ENCODE measurements around the gene METTL17.
"Not testable (repeated sequence)": the region's sequence is repeated elsewhere in the genome, so short reads cannot be mapped to it uniquely, and the experiment has no call there.

Gene METTL17

GRCh38 chr14:20997564-20997963 lies 7.8 kb downstream of the METTL17 start:
- no peak for DNase-seq

GRCh38 chr14:20998139-20998538 lies 8.4 kb downstream of the METTL17 start:
- no peak for DNase-seq

GRCh38 chr14:20998674-20999366 lies 9.0 kb downstream of the METTL17 start, which contains the start of gene SLC39A2:
TSS of gene SLC39A2 (plus strand) at chr14:20999293. CDS start at chr14:20999447, 154 bp downstream.
- peak in 1 of 2 experiments; percentile 18 for DNase-seq

- DNase-seq, result no peak
These were observed 9.8 kb downstream of the METTL17 start for GRCh38 chr14:20999591-20999990.

- DNase-seq, result no peak
These were observed 11.4 kb downstream of the METTL17 start for GRCh38 chr14:21001218-21001617.

GRCh38 chr14:21003788-21004346 lies 14.1 kb downstream of the METTL17 start:
- no peak for DNase-seq

GRCh38 chr14:21009721-21010120 lies 19.9 kb downstream of the METTL17 start:
- DNase-seq, result not testable (repeated sequence)

GRCh38 chr14:21011136-21011535 lies 21.4 kb downstream of the METTL17 start:
- DNase-seq, result no peak

- peak; percentile 79 to 86 for DNase-seq
These were observed 25.0 kb downstream of the METTL17 start for GRCh38 chr14:21014761-21015190.

GRCh38 chr14:21015312-21015711 lies 25.5 kb downstream of the METTL17 start:
- DNase-seq, result no peak

- DNase-seq, result peak in 1 of 2 experiments; percentile 26
These were observed 26.8 kb downstream of the METTL17 start for GRCh38 chr14:21016413-21017190.

- DNase-seq, result no peak
These were observed 27.9 kb downstream of the METTL17 start for GRCh38 chr14:21017528-21018245.

- no peak for DNase-seq
These were observed 28.5 kb downstream of the METTL17 start for GRCh38 chr14:21018286-21018685.

GRCh38 chr14:21018781-21019180 lies 29.0 kb downstream of the METTL17 start:
- no peak for DNase-seq

- DNase-seq, result no peak
These were observed 29.6 kb downstream of the METTL17 start for GRCh38 chr14:21019366-21019765.

GRCh38 chr14:21020977-21021545 lies 31.3 kb downstream of the METTL17 start:
- DNase-seq, result no peak

- DNase-seq, result no peak
These were observed 32.9 kb downstream of the METTL17 start for GRCh38 chr14:21022686-21023085.

GRCh38 chr14:21023174-21023573 lies 33.4 kb downstream of the METTL17 start:
- DNase-seq, result no peak

- DNase-seq, result no peak
These were observed 34.2 kb downstream of the METTL17 start for GRCh38 chr14:21023817-21024584.

GRCh38 chr14:21024585-21025370 lies 35.0 kb downstream of the METTL17 start, which contains the start of gene NDRG2:
TSS of gene NDRG2 (minus strand) at chr14:21025061. CDS start at chr14:21023315, 1,746 bp downstream.
- peak; percentile 32 to 37 for DNase-seq
